PC-3 (cell line): ENCODE data around the gene CENPF.

ENCODE experiments used
- EZH2 ChIP-seq: fragments of 300-600 bp; sonication (generic); IDR thresholded peaks from one replicate; pipeline ENCODE4 v1.6.1; 2017; ENCODE audit warnings: antibody characterized with exemption, mild to moderate bottlenecking, low read length; ENCODE audit not compliant: unreplicated experiment
- EZH2phosphoT487 ChIP-seq: fragments of 300-600 bp; sonication (generic); IDR thresholded peaks from 2 replicates; pipeline ENCODE4 v1.6.1; 2018; ENCODE audit warnings: mild to moderate bottlenecking, antibody characterized with exemption, low read length, borderline replicate concordance
- TF ChIP-seq, protein P1 (sequence below): fragments of 300-600 bp; sonication (generic); conservative IDR thresholded peaks from 2 replicates; pipeline ENCODE4 v1.5.1; 2017; ENCODE audit warnings: antibody characterized with exemption, low read depth, mild to moderate bottlenecking, low read length

DNA sequence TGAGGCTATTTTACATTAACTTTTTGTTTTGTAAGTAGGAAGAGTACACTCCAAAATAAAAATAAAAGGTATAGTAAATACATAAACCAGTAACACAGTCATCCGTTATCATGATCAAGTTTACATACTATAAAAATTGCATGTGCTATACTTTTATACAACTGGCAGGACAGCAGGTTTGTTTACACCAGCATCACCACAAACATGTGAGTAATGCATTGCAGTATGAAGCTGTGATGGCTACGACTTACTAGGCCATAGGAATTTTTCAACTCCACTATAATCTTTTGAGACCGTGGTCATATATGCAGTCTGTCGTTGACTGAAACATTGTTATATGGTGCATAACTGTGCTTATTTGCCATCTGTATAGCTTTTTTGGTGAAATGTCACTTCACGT lies 106.2 kb downstream of the CENPF start:
- TF ChIP-seq, protein P1, sequence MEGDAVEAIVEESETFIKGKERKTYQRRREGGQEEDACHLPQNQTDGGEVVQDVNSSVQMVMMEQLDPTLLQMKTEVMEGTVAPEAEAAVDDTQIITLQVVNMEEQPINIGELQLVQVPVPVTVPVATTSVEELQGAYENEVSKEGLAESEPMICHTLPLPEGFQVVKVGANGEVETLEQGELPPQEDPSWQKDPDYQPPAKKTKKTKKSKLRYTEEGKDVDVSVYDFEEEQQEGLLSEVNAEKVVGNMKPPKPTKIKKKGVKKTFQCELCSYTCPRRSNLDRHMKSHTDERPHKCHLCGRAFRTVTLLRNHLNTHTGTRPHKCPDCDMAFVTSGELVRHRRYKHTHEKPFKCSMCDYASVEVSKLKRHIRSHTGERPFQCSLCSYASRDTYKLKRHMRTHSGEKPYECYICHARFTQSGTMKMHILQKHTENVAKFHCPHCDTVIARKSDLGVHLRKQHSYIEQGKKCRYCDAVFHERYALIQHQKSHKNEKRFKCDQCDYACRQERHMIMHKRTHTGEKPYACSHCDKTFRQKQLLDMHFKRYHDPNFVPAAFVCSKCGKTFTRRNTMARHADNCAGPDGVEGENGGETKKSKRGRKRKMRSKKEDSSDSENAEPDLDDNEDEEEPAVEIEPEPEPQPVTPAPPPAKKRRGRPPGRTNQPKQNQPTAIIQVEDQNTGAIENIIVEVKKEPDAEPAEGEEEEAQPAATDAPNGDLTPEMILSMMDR, result no peak
- TF ChIP-seq EZH2phosphoT487 (no peak), EZH2 (no peak)
